NB4 (cell line): ENCODE results near the gene RBM6.

Source experiments
- MYC ChIP-seq: IDR thresholded peaks from 2 replicates; pipeline ENCODE4 v1.6.1; 2011; ENCODE audit warnings: low read depth, low read length
- POLR2A ChIP-seq: IDR thresholded peaks from 2 replicates; pipeline ENCODE4 v1.6.1; 2011; ENCODE audit warnings: mild to moderate bottlenecking; ENCODE audit not compliant: insufficient read length; ENCODE audit errors: extremely low read depth
- TF ChIP-seq, protein P1 (sequence below): IDR thresholded peaks from one replicate; pipeline ENCODE4 v1.5.1; 2012; ENCODE audit warnings: low read depth, low read length

DNA sequence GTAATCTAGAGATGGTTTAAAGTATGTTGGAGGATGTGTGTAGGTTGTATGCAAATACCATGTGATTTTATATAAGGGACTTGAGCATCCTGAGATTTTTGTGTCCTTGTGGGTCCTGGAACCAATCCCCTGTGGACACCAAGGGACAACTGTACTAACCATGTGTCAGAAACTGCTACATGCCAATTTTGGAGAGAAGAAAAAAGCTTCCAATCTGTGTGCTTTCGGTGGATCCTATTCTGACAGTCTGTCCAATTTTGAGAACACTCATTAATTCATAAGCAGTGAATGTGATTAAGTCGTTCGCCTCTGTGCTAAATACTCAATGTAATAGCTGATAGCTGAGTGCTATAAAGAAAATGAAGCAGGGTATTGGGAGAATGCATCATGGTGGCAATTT lies 61.6 kb downstream of the RBM6 start:
- TF ChIP-seq MYC (no peak), POLR2A (no peak)
- TF ChIP-seq, protein P1, sequence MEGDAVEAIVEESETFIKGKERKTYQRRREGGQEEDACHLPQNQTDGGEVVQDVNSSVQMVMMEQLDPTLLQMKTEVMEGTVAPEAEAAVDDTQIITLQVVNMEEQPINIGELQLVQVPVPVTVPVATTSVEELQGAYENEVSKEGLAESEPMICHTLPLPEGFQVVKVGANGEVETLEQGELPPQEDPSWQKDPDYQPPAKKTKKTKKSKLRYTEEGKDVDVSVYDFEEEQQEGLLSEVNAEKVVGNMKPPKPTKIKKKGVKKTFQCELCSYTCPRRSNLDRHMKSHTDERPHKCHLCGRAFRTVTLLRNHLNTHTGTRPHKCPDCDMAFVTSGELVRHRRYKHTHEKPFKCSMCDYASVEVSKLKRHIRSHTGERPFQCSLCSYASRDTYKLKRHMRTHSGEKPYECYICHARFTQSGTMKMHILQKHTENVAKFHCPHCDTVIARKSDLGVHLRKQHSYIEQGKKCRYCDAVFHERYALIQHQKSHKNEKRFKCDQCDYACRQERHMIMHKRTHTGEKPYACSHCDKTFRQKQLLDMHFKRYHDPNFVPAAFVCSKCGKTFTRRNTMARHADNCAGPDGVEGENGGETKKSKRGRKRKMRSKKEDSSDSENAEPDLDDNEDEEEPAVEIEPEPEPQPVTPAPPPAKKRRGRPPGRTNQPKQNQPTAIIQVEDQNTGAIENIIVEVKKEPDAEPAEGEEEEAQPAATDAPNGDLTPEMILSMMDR, result no peak
